Heart left ventricle (tissue), 16 donors: ENCODE results near the gene JMJD7. TPM values are rescaled to one million over a fixed set of nuclear protein-coding genes. Genes with fewer than 3 reads are reported as not detected.

Experiments
- ATAC-seq, 4 donors: fragments of 200-7000 bp; cut with Tn5 transposase; one replicate each; pipeline ENCODE4 v1.9.1; 2020 to 2022; ENCODE audit warnings: moderate library complexity in 4 of 4, mild to moderate bottlenecking in 3 of 4, moderate number of reproducible peaks in 1 of 4
- DNase-seq, 5 donors: peaks; one replicate each; pipeline ENCODE4 v3.0.0-alpha.2; 2020
- H3K27ac ChIP-seq, 12 donors: fragments of 200-600 bp; sonication (generic) in 4 of 12; one replicate each; pipeline versions ENCODE4 v1.5.0 to v1.8.0; 2016 to 2022; ENCODE audit warnings: mild to moderate bottlenecking in 2 of 12
- H3K27me3 ChIP-seq, 9 donors: fragments of 200-600 bp; sonication (generic) in 2 of 9; one replicate each; pipeline versions ENCODE4 v1.5.1 to v1.8.0; 2016 to 2022; ENCODE audit warnings: mild to moderate bottlenecking in 3 of 9
- H3K36me3 ChIP-seq, 9 donors: fragments of 200-600 bp; sonication (generic) in 2 of 9; one replicate each; pipeline versions ENCODE4 v1.5.0 to v1.8.0; 2018 to 2022; ENCODE audit warnings: mild to moderate bottlenecking in 2 of 9
- H3K4me1 ChIP-seq, 12 donors: fragments of 200-600 bp; sonication (generic) in 4 of 12; one replicate each; pipeline versions ENCODE4 v1.5.0 to v1.8.0; 2016 to 2022; ENCODE audit warnings: mild to moderate bottlenecking in 3 of 12
- H3K4me3 ChIP-seq, 12 donors: fragments of 200-600 bp; sonication (generic) in 4 of 12; one replicate each; pipeline versions ENCODE4 v1.5.0 to v1.8.0; 2017 to 2022; ENCODE audit warnings: mild to moderate bottlenecking in 9 of 12, moderate library complexity in 4 of 12
- H3K9me3 ChIP-seq, 12 donors: fragments of 200-600 bp; sonication (generic) in 4 of 12; one replicate each; pipeline versions ENCODE4 v1.5.0 to v1.8.0; 2016 to 2022; ENCODE audit warnings: mild to moderate bottlenecking in 1 of 12
- POLR2A ChIP-seq, 2 donors: fragments of 450-650 bp; IDR thresholded peaks; one replicate each; pipeline ENCODE4 v1.6.1; 2017; ENCODE audit warnings: antibody characterized with exemption in 2 of 2, mild to moderate bottlenecking in 2 of 2, moderate library complexity in 2 of 2
- WGBS, 4 donors: extraction: QIAGEN DNeasy Blood & Tissue Kit in 2 of 4; methylation state at CpG; one replicate each; pipeline versions ENCODE4 v1.1.5 to v1.1.7; 2013 to 2018; 5-methylcytosine and 5-hydroxymethylcytosine counted together
- intact Hi-C, 10 donors: fragments of 100-400 bp; cut with DNase I; formaldehyde crosslinking; loops; one replicate each; pipeline versions ENCODE4 v1.11.1 to v1.14.2; 2022
- polyA plus RNA-seq, 2 donors: library from polyadenylated mRNA; stranded (reverse); fragments of 200-250 nt; gene quantifications; one replicate each; pipeline ENCODE4 v1.2.3, GENCODE V29; 2013
- total RNA-seq, 9 donors: library from RNA; depleted of rRNA in 2 of 9; stranded (reverse); fragments of >200 nt in 2 of 9; fragmentation: NEBNext Ultra II Directional in 3 of 9; extraction: Animal tissue kit (Norgen Biotek cat#: 25700) in 3 of 9; gene quantifications; one replicate each; pipeline versions ENCODE4 v1.1.0 to v1.2.4, GENCODE V29; 2016 to 2023
- TF ChIP-seq, protein P1 (sequence below), 12 donors: fragments of 200-600 bp; sonication (generic) in 4 of 12; IDR thresholded peaks; one replicate each; pipeline versions ENCODE4 v1.5.0 to v1.8.0; 2018 to 2022; ENCODE audit warnings: antibody characterized with exemption in 12 of 12, mild to moderate bottlenecking in 5 of 12
- donor health status: ischemic (EF 13 %, LVEDD 7.1; RV severe dilation, severe dysfunction).
- donor health status: healthy with polysubstance abuse.
- donor health status: DM: no; HTN: yes; CAD: no.
- donor health status: DM: no; HTN: no; CAD: no.
- donor health status: ischemic (EF 25% LVEDD 6.9; RV normal size, moderate dysfunction).
- donor health status: ischemic (EF 25% LVEDD 5.7; RV mildly dilated, moderate dysfunction).
- donor health status: healthy.
- donor health status: DM: yes; HTN: yes; CAD: no.
- donor health status: ischemic (EF 35%, LVEDD 5.7; RV mildly dilated, moderate dysfunction).
- donor health status: nonischemic (EF 11% LVEDD 7.7; RV severe dilation, severe dysfunction).
- donor health status: DM: yes; HTN: yes; CAD: no.
- donor health status: PGD.
- donor health status: ischemic (EF 29% LVEDD 5.4; RV normal size, mild dysfunction).
- donor health status: nonischemic (EF 23%, LVEDD 6.1; RV moderate dilation, normal function).

Gene JMJD7
- total and polyA plus RNA-seq, 11 donors, result 5.4 to 20.6 (median 11.8) TPM

DNA sequence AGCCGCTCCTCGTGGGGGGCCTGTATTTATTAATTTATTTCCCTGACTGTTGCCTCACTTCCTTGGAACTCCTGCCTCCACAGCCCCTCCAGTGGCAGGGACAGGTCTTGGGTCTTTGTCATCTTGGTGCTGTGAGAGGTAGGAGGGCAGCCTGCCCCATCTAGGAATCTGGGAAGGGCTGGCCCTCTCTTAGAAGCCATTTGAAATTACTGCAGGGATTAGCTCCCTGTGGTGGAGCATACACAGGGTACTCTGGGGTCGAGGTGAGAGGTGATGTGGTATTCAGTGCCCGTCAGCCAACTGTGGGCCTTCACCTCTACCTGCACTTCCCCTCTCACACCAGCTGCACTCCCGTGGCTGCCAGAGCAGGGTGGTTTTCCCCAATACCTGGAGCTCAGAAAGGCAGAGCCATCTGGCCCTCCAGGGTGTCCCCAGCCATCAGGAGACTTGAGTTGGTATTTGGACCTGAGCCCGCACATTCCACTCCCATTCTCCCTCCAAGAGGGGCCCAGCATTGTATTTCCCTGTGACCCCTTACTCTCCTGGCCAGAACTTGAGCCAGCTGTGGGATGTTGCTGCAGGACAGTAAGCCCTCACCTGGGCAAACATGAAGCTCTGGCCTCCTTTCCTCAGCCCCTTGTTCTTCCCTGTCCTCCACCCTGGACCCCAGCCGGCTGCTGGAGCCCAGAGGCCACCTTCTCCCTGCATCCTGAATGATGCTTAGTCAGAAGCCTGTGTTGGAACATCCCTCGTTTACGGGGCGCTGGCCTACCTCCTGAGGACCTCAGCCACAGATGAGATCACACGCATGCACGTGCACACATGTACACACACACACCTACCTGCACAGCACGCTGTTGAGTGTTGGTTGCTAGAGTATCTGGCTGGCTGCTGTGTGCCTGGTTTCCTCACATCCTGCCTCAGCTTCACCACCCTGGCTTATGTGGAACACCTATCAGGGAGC lies 2.0 kb upstream of the JMJD7 start:
- no peak for ATAC-seq
- Histone ChIP-seq H3K36me3 (peaks cover 0 to 42% (median 31%) of the 10 kb centered on the region in 9 donors), H3K4me3 (no peak overlapping the region), H3K27me3 (no peaks in the 10 kb centered on the region), H3K9me3 (no peaks in the 10 kb centered on the region), H3K27ac (no peak overlapping the region), H3K4me1 (peaks cover 0 to 19% (median 13%) of the 10 kb centered on the region in 12 donors)
- DNase-seq, result no peak
- TF ChIP-seq, protein P1, sequence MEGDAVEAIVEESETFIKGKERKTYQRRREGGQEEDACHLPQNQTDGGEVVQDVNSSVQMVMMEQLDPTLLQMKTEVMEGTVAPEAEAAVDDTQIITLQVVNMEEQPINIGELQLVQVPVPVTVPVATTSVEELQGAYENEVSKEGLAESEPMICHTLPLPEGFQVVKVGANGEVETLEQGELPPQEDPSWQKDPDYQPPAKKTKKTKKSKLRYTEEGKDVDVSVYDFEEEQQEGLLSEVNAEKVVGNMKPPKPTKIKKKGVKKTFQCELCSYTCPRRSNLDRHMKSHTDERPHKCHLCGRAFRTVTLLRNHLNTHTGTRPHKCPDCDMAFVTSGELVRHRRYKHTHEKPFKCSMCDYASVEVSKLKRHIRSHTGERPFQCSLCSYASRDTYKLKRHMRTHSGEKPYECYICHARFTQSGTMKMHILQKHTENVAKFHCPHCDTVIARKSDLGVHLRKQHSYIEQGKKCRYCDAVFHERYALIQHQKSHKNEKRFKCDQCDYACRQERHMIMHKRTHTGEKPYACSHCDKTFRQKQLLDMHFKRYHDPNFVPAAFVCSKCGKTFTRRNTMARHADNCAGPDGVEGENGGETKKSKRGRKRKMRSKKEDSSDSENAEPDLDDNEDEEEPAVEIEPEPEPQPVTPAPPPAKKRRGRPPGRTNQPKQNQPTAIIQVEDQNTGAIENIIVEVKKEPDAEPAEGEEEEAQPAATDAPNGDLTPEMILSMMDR (IDR thresholded peaks at IDR 0.05), result no peak
- TF ChIP-seq POLR2A (IDR thresholded peaks at IDR 0.05), result no peak
- intact Hi-C loops, result loop anchor here in 6 of 10 donors (5.0 to 10.0 kb wide), 6 partner anchors 46 to 149 kb away; partner anchors contain the start of genes EHD4 (in 3 of the 6), SPTBN5 (in 2 of the 6) and MAPKBP1 (in 1 of the 6)
- WGBS, 4 donors, result 72 to 79% (median 77%) methylated on average over 13 of the region's 13 CpGs

DNA sequence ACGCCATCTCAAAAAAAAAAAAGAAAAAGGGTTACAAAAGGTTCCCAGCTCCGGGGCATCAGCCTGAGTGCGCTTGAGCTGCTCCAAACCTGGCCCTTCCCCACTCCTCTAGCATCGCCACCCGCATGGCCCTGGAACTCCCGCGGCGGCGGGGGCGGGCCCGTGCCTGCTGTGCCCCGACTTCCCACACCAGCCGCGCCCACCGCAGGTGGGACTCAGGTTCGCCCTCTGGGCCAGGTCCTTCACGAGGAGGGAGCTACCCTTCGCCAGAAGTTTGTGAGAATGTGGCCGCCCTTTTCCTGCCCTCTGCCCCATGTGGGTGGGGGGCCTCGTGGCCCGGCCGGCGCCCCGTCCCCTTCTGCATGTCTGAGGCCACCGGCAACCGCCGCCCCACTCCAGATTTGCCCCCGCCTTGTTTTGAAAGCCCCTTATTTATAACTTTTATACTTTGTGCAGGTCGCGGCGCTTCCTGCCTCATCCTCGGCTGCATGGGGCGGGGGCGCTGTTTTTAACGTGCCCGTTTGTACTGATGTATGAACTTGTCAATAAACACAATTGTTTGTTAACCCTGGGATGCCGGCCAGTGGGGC lies 507 bp upstream of the JMJD7 start:
- DNase-seq (peak in 1 of 5 donors; percentile 32), ATAC-seq (peak in 2 of 4 donors; percentile 0 to 4)
- H3K27me3 ChIP-seq, result no peaks in the 10 kb centered on the region
- no peak for TF ChIP-seq POLR2A (IDR thresholded peaks at IDR 0.05)
- TF ChIP-seq, protein P1 (IDR thresholded peaks at IDR 0.05), result no peak
- intact Hi-C loops, result loop anchor here in 6 of 10 donors (5.0 to 10.0 kb wide), 6 partner anchors 45 to 147 kb away; partner anchors contain the start of genes EHD4 (in 3 of the 6), SPTBN5 (in 2 of the 6) and MAPKBP1 (in 1 of the 6)
- peak overlapping the region; percentile 52 to 88 (median 76) for H3K4me3 ChIP-seq
- peaks cover 0 to 40% (median 27%) of the 10 kb centered on the region in 9 donors for H3K36me3 ChIP-seq
- peaks cover 0 to 26% (median 14%) of the 10 kb centered on the region in 12 donors for H3K4me1 ChIP-seq
- peak overlapping the region in 7 of 12 donors; percentile 10 to 89 (median 84) for H3K27ac ChIP-seq
- no peaks in the 10 kb centered on the region for H3K9me3 ChIP-seq
- 8 to 12% (median 10%) methylated on average over 24 to 37 of the region's 37 CpGs for WGBS, 4 donors

DNA sequence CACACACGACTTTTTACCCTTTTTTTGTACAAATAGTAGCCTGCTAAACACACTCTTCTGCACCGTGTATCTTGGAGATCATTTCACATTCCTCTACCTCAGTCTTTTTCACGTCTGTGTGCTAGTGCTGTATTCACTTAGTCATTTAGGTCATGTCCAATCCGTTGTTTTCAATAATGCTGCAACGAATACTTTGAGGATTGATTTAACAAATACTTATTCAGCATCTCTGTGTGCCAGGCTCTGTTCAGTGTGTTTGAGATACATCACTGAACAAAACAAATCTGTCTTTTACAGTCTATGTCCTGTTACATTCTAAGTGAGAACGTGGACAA lies 882 bp downstream of the JMJD7 start:
- Histone ChIP-seq H3K4me1 (peaks cover 0 to 26% (median 16%) of the 10 kb centered on the region in 12 donors), H3K27me3 (no peaks in the 10 kb centered on the region), H3K27ac (peak overlapping the region in 7 of 12 donors; percentile 82 to 89 (median 84)), H3K9me3 (no peaks in the 10 kb centered on the region), H3K36me3 (peaks cover 0 to 26% (median 13%) of the 10 kb centered on the region in 9 donors), H3K4me3 (peak overlapping the region; percentile 52 to 88 (median 76))
- no peak for DNase-seq
- intact Hi-C loops, result loop anchor here in 6 of 10 donors (2.0 to 10.0 kb wide), 7 partner anchors 44 to 146 kb away; partner anchors contain the start of genes EHD4 (in 3 of the 6), SPTBN5 (in 2 of the 6) and MAPKBP1 (in 1 of the 6)
- TF ChIP-seq, protein P1 (IDR thresholded peaks at IDR 0.05), result no peak
- TF ChIP-seq POLR2A (IDR thresholded peaks at IDR 0.05), result no peak
- WGBS, 4 donors, result 18 to 21% (median 19%) methylated on average over 6 of the region's 6 CpGs
- ATAC-seq, result no peak
